HCT116 (cell line): Measurements from ENCODE around the gene GANC. TPM values are rescaled to one million over a fixed set of nuclear protein-coding genes. Genes with fewer than 3 reads are reported as not detected.
A peak's percentile ranks its signal among the peaks of the same experiment; 100 is the strongest.

ENCODE experiments used
- ATAC-seq: fragments of 200-7000 bp; cut with Tn5 transposase; 2 replicates; pipeline ENCODE4 v1.9.1; 2020; ENCODE audit warnings: mild to moderate bottlenecking, moderate library complexity
- BruUV-seq: library from RNA; stranded (reverse); fragments of 400-500 nt; replicated peaks from 2 replicates; lab custom pipeline; 2021; lab: Mats Ljungman, UMichigan
- CTCF ChIA-PET: fragments of 300-600 bp; sonication (Branson Sonifier 250); formaldehyde crosslinking; loops from one replicate; lab custom pipeline; 2021; ENCODE audit warnings: antibody characterized with exemption; lab: Charles Lee
- POLR2A ChIA-PET: fragments of 300-600, 350-600 bp; sonication (Branson Sonifier 250); formaldehyde crosslinking; loops from one replicate; lab custom pipeline; 2021; ENCODE audit warnings: antibody characterized with exemption; lab: Charles Lee
- RAD21 ChIA-PET, 2 experiments: fragments of 300-600 bp; sonication (Branson Sonifier 250); formaldehyde crosslinking; loops; one replicate each; lab custom pipeline; 2023; ENCODE audit warnings: low total read pairs in 2 of 2; ENCODE audit not compliant: uncharacterized antibody in 2 of 2, unreplicated experiment in 2 of 2, low non-redundant PET in 1 of 2; lab: Charles Lee
- DNase-seq: peaks from one replicate; pipeline ENCODE4 v3.0.0-alpha.2; 2010; ENCODE audit warnings: low read depth, low spot score
- H2AFZ ChIP-seq: fragments of 200-600 bp; shearing (Covaris generic), sonication (generic); 2 replicates; pipeline ENCODE4 v1.6.1; 2017; ENCODE audit warnings: low read depth, mixed run types, mixed read lengths, antibody characterized with exemption, low read length; ENCODE audit not compliant: poor library complexity, severe bottlenecking
- H3K27ac ChIP-seq: 2 replicates; pipeline ENCODE4 v1.5.1; 2012; ENCODE audit warnings: low read depth, low read length
- H3K27me3 ChIP-seq: fragments of 200-600 bp; sonication (generic); 2 replicates; pipeline ENCODE4 v1.6.1; 2016; ENCODE audit warnings: mixed run types, low read length, mixed read lengths; ENCODE audit not compliant: insufficient read depth
- H3K36me3 ChIP-seq, 2 experiments: fragments of 200-500 bp in 1 of 2; fragments of 200-600 bp in 1 of 2; sonication (Bioruptor generic) in 1 of 2; sonication (generic) in 1 of 2; 2 replicates each; pipeline versions ENCODE4 v1.5.1 to v1.6.1; 2014 to 2016; ENCODE audit warnings: low read length in 2 of 2, inconsistent platforms in 1 of 2, mixed read lengths in 1 of 2, mixed run types in 1 of 2; ENCODE audit not compliant: insufficient read depth in 2 of 2, control insufficient read depth in 1 of 2
- H3K4me1 ChIP-seq, 2 experiments: fragments of 200-600 bp in 1 of 2; sonication (generic) in 1 of 2; 2 replicates each; pipeline versions ENCODE4 v1.5.1 to v1.6.1; 2012 to 2017; ENCODE audit warnings: low read length in 2 of 2, inconsistent platforms in 1 of 2, mild to moderate bottlenecking in 1 of 2, mixed read lengths in 1 of 2, mixed run types in 1 of 2, moderate library complexity in 1 of 2; ENCODE audit not compliant: insufficient read depth in 2 of 2, control insufficient read depth in 1 of 2
- H3K4me2 ChIP-seq: fragments of 200-600 bp; sonication (generic); 2 replicates; pipeline ENCODE4 v1.6.1; 2017; ENCODE audit warnings: mixed run types, low read length, mixed read lengths
- H3K4me3 ChIP-seq, 2 experiments: fragments of 200-600 bp in 1 of 2; sonication (generic) in 1 of 2; replicated peaks in 1 of 2; 2 replicates each; pipeline ENCODE4 v1.5.1; 2011 to 2016; ENCODE audit warnings: low read length in 2 of 2, control low read depth in 1 of 2, low read depth in 1 of 2, mild to moderate bottlenecking in 1 of 2, mixed read lengths in 1 of 2, mixed run types in 1 of 2
- H3K79me2 ChIP-seq: fragments of 200-600 bp; sonication (generic); 2 replicates; pipeline ENCODE4 v1.6.1; 2017; ENCODE audit warnings: mild to moderate bottlenecking, mixed run types, low read length, moderate library complexity, mixed read lengths; ENCODE audit not compliant: insufficient read depth
- H3K9ac ChIP-seq: fragments of 200-600 bp; sonication (generic); 2 replicates; pipeline ENCODE4 v1.6.1; 2016; ENCODE audit warnings: low read length, mixed read lengths
- H3K9me2 ChIP-seq: fragments of 200-600 bp; sonication (generic), shearing (Covaris generic); 2 replicates; pipeline ENCODE4 v1.6.1; 2017; ENCODE audit warnings: mixed run types, mild to moderate bottlenecking, moderate library complexity; ENCODE audit not compliant: insufficient read depth
- H3K9me3 ChIP-seq, 2 experiments: fragments of 200-500 bp in 1 of 2; fragments of 200-600 bp in 1 of 2; sonication (Bioruptor generic) in 1 of 2; sonication (generic) in 1 of 2; 2 replicates each; pipeline ENCODE4 v1.6.1; 2014 to 2017; ENCODE audit warnings: low read length in 2 of 2, mixed read lengths in 2 of 2, inconsistent platforms in 1 of 2, low read depth in 1 of 2, mild to moderate bottlenecking in 1 of 2, mixed run types in 1 of 2, moderate library complexity in 1 of 2; ENCODE audit not compliant: control insufficient read depth in 1 of 2, insufficient read depth in 1 of 2
- H4K20me1 ChIP-seq: fragments of 200-600 bp; sonication (generic), shearing (Covaris generic); 2 replicates; pipeline ENCODE4 v1.6.1; 2017; ENCODE audit warnings: mixed run types, mild to moderate bottlenecking, moderate library complexity; ENCODE audit not compliant: insufficient read depth
- CBX3 ChIP-seq: IDR thresholded peaks from 2 replicates; pipeline ENCODE4 v1.6.1; 2012; ENCODE audit warnings: low read depth
- EZH2 ChIP-seq: fragments of 200-600 bp; sonication (generic); IDR thresholded peaks from 2 replicates; pipeline ENCODE4 v1.6.1; 2017; ENCODE audit warnings: antibody characterized with exemption, mixed run types
- RAD21 ChIP-seq: IDR thresholded peaks from 2 replicates; pipeline ENCODE4 v1.6.1; 2012; ENCODE audit warnings: low read depth, mild to moderate bottlenecking
- SIN3A ChIP-seq: IDR thresholded peaks from 2 replicates; pipeline ENCODE4 v1.6.1; 2012; ENCODE audit warnings: low read depth
- ZFX ChIP-seq: fragments of 450-650 bp; IDR thresholded peaks from 2 replicates; pipeline ENCODE4 v1.6.1; 2017
- ZNF274 ChIP-seq: fragments of 200-500 bp; sonication (Bioruptor generic); IDR thresholded peaks from 2 replicates; pipeline ENCODE4 v1.6.1; 2014; ENCODE audit warnings: mild to moderate bottlenecking, low read depth, low read length, inconsistent platforms
- intact Hi-C: fragments of 100-400 bp; cut with micrococcal nuclease; formaldehyde crosslinking; loops from 2 replicates; pipeline ENCODE4 v1.10.0; 2022
- total RNA-seq: library from RNA; stranded (reverse); gene quantifications from one replicate; pipeline ENCODE4 v1.2.1, GENCODE V29; 2021; ENCODE audit not compliant: unreplicated experiment

The GANC gene
- total RNA-seq, 1 experiment from 2014 or later = 13.1 TPM

GRCh38 chr15:42270996-42271395 is 2.0 kb upstream of the GANC start:
- DNase-seq = no peak
- Histone ChIP-seq H3K9me3 (no peaks in the 10 kb centered on the region), H3K4me1 (peaks cover 6 to 17% of the 10 kb centered on the region in 2 experiments; a peak in 3 of 4 replicates), H3K4me2 (no peak overlapping the region), H3K9me2 (no peaks in the 10 kb centered on the region), H3K79me2 (peaks cover 62% of the 10 kb centered on the region), H4K20me1 (peaks cover 9% of the 10 kb centered on the region; the same call in 1 of the 2 replicates), H2AFZ (no peak overlapping the region), H3K4me3 (no peak overlapping the region), H3K9ac (no peak overlapping the region), H3K27me3 (no peaks in the 10 kb centered on the region), H3K27ac (no peak overlapping the region), H3K36me3 (peaks cover 13 to 15% of the 10 kb centered on the region in 2 experiments; a peak in 3 of 4 replicates)
- ChIA-PET RAD21 (no interaction called here), CTCF (no interaction called here), POLR2A (no interaction called here)
- intact Hi-C loops = no loop called here
- TF ChIP-seq ZNF274 = no peak
- TF ChIP-seq EZH2 = no peak
- TF ChIP-seq RAD21 = no peak
- no peak for TF ChIP-seq SIN3A
- BruUV-seq = no TSS peak
- ATAC-seq = no peak

- peak overlapping the region; percentile 92 for H3K27ac ChIP-seq
- BruUV-seq = TSS peak; percentile 86
- CTCF ChIA-PET = interaction anchor here (1.4 kb wide), 1 partner anchor 111 kb away, joined by 8 read pairs; no protein-coding TSS in a partner anchor
Measured at GRCh38 chr15:42273900-42274701, 1.1 kb downstream of the GANC start.

More at GRCh38 chr15:42273900-42274701, 1.1 kb downstream of the GANC start:
- H3K9ac ChIP-seq = peak overlapping the region; percentile 72
- peaks cover 38% of the 10 kb centered on the region for H3K79me2 ChIP-seq
- no peaks in the 10 kb centered on the region for H3K27me3 ChIP-seq
- peaks cover 6 to 17% of the 10 kb centered on the region in 2 experiments; a peak in 3 of 4 replicates for H3K4me1 ChIP-seq
- peak overlapping the region; percentile 86 for H3K4me2 ChIP-seq
- intact Hi-C loops = no loop called here
- H3K4me3 ChIP-seq = peak overlapping the region; percentile 55 to 77
- ATAC-seq = peak; percentile 5
- H3K36me3 ChIP-seq = peaks cover 0 to 3% of the 10 kb centered on the region in 2 experiments; a peak in 1 of 4 replicates
- peak; percentile 32; the same call in 1 of the 2 replicates for TF ChIP-seq ZFX
- no peak for TF ChIP-seq CBX3
- TF ChIP-seq, all 23 proteins: peak for 1
- no peaks in the 10 kb centered on the region for H3K9me3 ChIP-seq
- no peaks in the 10 kb centered on the region for H3K9me2 ChIP-seq
- ChIA-PET RAD21 (no interaction called here), POLR2A (interaction anchor here (0.6 to 1.0 kb wide), 10 partner anchors 8 to 1561 kb away, joined by 3 to 6 read pairs (median 3); no protein-coding TSS in a partner anchor)
- H2AFZ ChIP-seq = peak overlapping the region; percentile 25
- no peak for DNase-seq
- H4K20me1 ChIP-seq = peaks cover 5% of the 10 kb centered on the region; the same call in 1 of the 2 replicates
